ENCODE measurements around the gene TMEM38B. TPM values are rescaled to one million over a fixed set of nuclear protein-coding genes. Genes with fewer than 3 reads are reported as not detected.
"Not testable (repeated sequence)": the region's sequence is repeated elsewhere in the genome, so short reads cannot be mapped to it uniquely, and the experiment has no call there.

The TMEM38B gene
- total RNA-seq, 1 experiment from 2014 or later = 30.6 TPM

DNA sequence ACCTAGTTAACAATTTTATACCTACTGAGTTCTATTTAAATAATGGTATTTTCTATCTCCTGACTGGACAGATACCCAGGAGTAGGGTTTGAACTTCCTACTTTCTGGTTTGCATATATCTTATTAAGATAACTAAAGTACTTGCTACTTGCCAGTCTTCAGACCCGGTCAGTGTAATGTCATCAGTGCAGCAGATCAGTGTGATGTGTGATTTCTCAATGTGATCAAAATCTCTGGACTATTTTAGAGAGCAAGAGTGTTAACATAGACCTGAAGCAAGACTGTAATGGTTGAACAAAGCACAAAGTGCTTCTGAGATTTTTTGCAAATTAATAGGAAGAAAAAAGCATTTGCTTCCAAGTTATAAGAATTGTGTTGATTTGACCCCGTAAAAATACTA, 6.8 kb downstream of the TMEM38B start:
- BruUV-seq (replicated peaks) = no TSS peak
- no peak overlapping the region for H3K4me3 ChIP-seq (ENCODE audit: low read depth in 2 of 2, low read length in 2 of 2)
- intact Hi-C loops (cut with micrococcal nuclease; ENCODE audit: unreplicated experiment) = no loop called here
- in situ Hi-C loops (cut with HindIII; ENCODE audit: low pct_unique_long_range_greater_than_20kb, low sequenced_read_pairs) = no loop called here
- ChIA-PET CTCF (no interaction called here), POLR2A (no interaction called here)
- ATAC-seq (no peak), DNase-seq (ENCODE audit: low read depth, low spot score) (no peak)
- TF ChIP-seq, protein P1, sequence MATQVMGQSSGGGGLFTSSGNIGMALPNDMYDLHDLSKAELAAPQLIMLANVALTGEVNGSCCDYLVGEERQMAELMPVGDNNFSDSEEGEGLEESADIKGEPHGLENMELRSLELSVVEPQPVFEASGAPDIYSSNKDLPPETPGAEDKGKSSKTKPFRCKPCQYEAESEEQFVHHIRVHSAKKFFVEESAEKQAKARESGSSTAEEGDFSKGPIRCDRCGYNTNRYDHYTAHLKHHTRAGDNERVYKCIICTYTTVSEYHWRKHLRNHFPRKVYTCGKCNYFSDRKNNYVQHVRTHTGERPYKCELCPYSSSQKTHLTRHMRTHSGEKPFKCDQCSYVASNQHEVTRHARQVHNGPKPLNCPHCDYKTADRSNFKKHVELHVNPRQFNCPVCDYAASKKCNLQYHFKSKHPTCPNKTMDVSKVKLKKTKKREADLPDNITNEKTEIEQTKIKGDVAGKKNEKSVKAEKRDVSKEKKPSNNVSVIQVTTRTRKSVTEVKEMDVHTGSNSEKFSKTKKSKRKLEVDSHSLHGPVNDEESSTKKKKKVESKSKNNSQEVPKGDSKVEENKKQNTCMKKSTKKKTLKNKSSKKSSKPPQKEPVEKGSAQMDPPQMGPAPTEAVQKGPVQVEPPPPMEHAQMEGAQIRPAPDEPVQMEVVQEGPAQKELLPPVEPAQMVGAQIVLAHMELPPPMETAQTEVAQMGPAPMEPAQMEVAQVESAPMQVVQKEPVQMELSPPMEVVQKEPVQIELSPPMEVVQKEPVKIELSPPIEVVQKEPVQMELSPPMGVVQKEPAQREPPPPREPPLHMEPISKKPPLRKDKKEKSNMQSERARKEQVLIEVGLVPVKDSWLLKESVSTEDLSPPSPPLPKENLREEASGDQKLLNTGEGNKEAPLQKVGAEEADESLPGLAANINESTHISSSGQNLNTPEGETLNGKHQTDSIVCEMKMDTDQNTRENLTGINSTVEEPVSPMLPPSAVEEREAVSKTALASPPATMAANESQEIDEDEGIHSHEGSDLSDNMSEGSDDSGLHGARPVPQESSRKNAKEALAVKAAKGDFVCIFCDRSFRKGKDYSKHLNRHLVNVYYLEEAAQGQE (IDR thresholded peaks at IDR 0.05; ENCODE audit: insufficient read depth in 1 of 2, low read depth in 2 of 2, low read length in 1 of 2) = no peak
- TF ChIP-seq, protein P2, sequence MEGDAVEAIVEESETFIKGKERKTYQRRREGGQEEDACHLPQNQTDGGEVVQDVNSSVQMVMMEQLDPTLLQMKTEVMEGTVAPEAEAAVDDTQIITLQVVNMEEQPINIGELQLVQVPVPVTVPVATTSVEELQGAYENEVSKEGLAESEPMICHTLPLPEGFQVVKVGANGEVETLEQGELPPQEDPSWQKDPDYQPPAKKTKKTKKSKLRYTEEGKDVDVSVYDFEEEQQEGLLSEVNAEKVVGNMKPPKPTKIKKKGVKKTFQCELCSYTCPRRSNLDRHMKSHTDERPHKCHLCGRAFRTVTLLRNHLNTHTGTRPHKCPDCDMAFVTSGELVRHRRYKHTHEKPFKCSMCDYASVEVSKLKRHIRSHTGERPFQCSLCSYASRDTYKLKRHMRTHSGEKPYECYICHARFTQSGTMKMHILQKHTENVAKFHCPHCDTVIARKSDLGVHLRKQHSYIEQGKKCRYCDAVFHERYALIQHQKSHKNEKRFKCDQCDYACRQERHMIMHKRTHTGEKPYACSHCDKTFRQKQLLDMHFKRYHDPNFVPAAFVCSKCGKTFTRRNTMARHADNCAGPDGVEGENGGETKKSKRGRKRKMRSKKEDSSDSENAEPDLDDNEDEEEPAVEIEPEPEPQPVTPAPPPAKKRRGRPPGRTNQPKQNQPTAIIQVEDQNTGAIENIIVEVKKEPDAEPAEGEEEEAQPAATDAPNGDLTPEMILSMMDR (IDR thresholded peaks at IDR 0.05) = no peak
- TF ChIP-seq SIN3A (IDR thresholded peaks at IDR 0.05; ENCODE audit: borderline replicate concordance, insufficient read depth, low read depth, low read length) = no peak
- TF ChIP-seq POLR2AphosphoS5 (IDR thresholded peaks at IDR 0.05; ENCODE audit: low read depth, low read length) = no peak
- TF ChIP-seq TCF7L2 (IDR thresholded peaks at IDR 0.05; ENCODE audit: low read depth, low read length) = no peak
- H3K4me1 ChIP-seq (ENCODE audit: control insufficient read depth, insufficient read depth, low read length) = peaks cover 14% of the 10 kb centered on the region
- H3K27me3 ChIP-seq (ENCODE audit: control insufficient read depth, insufficient read depth, low read length) = no peaks in the 10 kb centered on the region
- H3K27ac ChIP-seq (ENCODE audit: low read length) = no peak overlapping the region
- H3K36me3 ChIP-seq (ENCODE audit: control insufficient read depth, insufficient read depth, low read length) = no peaks in the 10 kb centered on the region
- no peaks in the 10 kb centered on the region for H3K9me3 ChIP-seq (ENCODE audit: control insufficient read depth, insufficient read depth, low read depth, low read length)

DNA sequence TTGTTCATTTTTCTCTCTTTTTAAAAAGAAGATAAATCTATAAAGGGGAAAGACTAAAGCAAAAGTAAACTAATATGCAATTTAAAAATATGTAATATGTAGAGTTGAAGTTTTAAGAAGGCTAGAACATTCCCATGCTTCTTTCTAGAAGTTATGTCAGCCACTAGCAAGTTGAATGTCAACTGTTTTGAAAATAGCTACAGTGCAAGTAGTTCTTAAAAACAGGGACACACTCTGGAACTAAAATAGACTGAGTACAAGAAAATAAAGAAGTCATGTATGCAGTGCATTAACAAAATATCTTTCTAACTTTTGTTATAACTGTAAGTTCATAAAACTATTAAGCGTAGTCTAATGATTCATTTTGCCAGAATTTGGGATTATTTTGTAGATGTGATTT, 7.9 kb downstream of the TMEM38B start:
- no peaks in the 10 kb centered on the region for H3K27me3 ChIP-seq (ENCODE audit: control insufficient read depth, insufficient read depth, low read length)

DNA sequence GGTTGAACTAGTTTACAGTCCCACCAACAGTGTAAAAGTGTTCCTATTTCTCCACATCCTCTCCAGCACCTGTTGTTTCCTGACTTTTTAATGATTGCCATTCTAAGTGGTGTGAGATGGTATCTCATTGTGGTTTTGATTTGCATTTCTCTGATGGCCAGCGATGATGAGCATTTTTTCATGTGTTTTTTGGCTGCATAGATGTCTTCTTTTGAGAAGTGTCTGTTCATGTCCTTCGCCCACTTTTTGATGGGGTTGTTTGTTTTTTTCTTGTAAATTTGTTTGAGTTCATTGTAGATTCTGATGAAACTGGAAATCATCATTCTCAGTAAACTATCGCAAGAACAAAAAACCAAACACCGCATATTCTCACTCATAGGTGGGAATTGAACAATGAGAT, 9.3 kb downstream of the TMEM38B start:
- H3K4me3 ChIP-seq (ENCODE audit: low read depth in 2 of 2, low read length in 2 of 2); H3K27ac ChIP-seq (ENCODE audit: low read length); CTCF ChIA-PET; BruUV-seq (replicated peaks); intact Hi-C loops (cut with micrococcal nuclease; ENCODE audit: unreplicated experiment); H3K9me3 ChIP-seq (ENCODE audit: control insufficient read depth, insufficient read depth, low read depth, low read length); ATAC-seq; H3K4me1 ChIP-seq (ENCODE audit: control insufficient read depth, insufficient read depth, low read length); DNase-seq (ENCODE audit: low read depth, low spot score); in situ Hi-C loops (cut with HindIII; ENCODE audit: low pct_unique_long_range_greater_than_20kb, low sequenced_read_pairs); POLR2A ChIA-PET; H3K27me3 ChIP-seq (ENCODE audit: control insufficient read depth, insufficient read depth, low read length); H3K36me3 ChIP-seq (ENCODE audit: control insufficient read depth, insufficient read depth, low read length): not testable (repeated sequence)

More for the DNA sequence above, 7.9 kb downstream of the TMEM38B start:
- Histone ChIP-seq H3K4me3 (ENCODE audit: low read depth in 2 of 2, low read length in 2 of 2) (no peak overlapping the region), H3K9me3 (ENCODE audit: control insufficient read depth, insufficient read depth, low read depth, low read length) (no peaks in the 10 kb centered on the region), H3K4me1 (ENCODE audit: control insufficient read depth, insufficient read depth, low read length) (peaks cover 5% of the 10 kb centered on the region; the same call in 1 of the 2 replicates), H3K36me3 (ENCODE audit: control insufficient read depth, insufficient read depth, low read length) (no peaks in the 10 kb centered on the region), H3K27ac (ENCODE audit: low read length) (no peak overlapping the region)
- no TSS peak for BruUV-seq (replicated peaks)
- DNase-seq (ENCODE audit: low read depth, low spot score) (no peak), ATAC-seq (no peak)
- intact Hi-C loops (cut with micrococcal nuclease; ENCODE audit: unreplicated experiment) (no loop called here), in situ Hi-C loops (cut with HindIII; ENCODE audit: low pct_unique_long_range_greater_than_20kb, low sequenced_read_pairs) (no loop called here)
- ChIA-PET CTCF (no interaction called here), POLR2A (no interaction called here)
- TF ChIP-seq, protein P2 (IDR thresholded peaks at IDR 0.05) = no peak
- TF ChIP-seq POLR2AphosphoS5 (IDR thresholded peaks at IDR 0.05; ENCODE audit: low read depth, low read length) (no peak), TCF7L2 (IDR thresholded peaks at IDR 0.05; ENCODE audit: low read depth, low read length) (no peak), SIN3A (IDR thresholded peaks at IDR 0.05; ENCODE audit: borderline replicate concordance, insufficient read depth, low read depth, low read length) (no peak)
- TF ChIP-seq, protein P1 (IDR thresholded peaks at IDR 0.05; ENCODE audit: insufficient read depth in 1 of 2, low read depth in 2 of 2, low read length in 1 of 2) = no peak

Measured in Panc1 (cell line).